NCI-H1694 treated with DMSO at 0.1 percent for 48 hours (cell line): ENCODE data around the gene GJD2.
A peak's percentile ranks its signal among the peaks of the same experiment; 100 is the strongest.

ENCODE experiments used
- DNase-seq: peaks from one replicate; lab custom pipeline; 2025; lab: John Stamatoyannopoulos, UW

Gene GJD2

GRCh38 chr15:34773013-34773412 is 18.2 kb upstream of the GJD2 start:
- peak; percentile 23 for DNase-seq

- DNase-seq = no peak
Observed at GRCh38 chr15:34772312-34772711, 17.5 kb upstream of the GJD2 start.

GRCh38 chr15:34769711-34770110 is 14.9 kb upstream of the GJD2 start:
- no peak for DNase-seq

- DNase-seq = no peak
Observed at GRCh38 chr15:34768530-34768929, 13.7 kb upstream of the GJD2 start.

GRCh38 chr15:34765741-34766140 is 10.9 kb upstream of the GJD2 start:
- no peak for DNase-seq

- DNase-seq = peak; percentile 4
Observed at GRCh38 chr15:34760909-34761308, 6.1 kb upstream of the GJD2 start.

- no peak for DNase-seq
Observed at GRCh38 chr15:34759992-34760391, 5.2 kb upstream of the GJD2 start.

GRCh38 chr15:34759347-34759746 is 4.5 kb upstream of the GJD2 start:
- DNase-seq = no peak

- DNase-seq = no peak
Observed at GRCh38 chr15:34757262-34757661, 2.5 kb upstream of the GJD2 start.

- no peak for DNase-seq
Observed at GRCh38 chr15:34755419-34755773, 598 bp upstream of the GJD2 start.

- DNase-seq = no peak
Observed at GRCh38 chr15:34754171-34754601, 612 bp downstream of the GJD2 start.

- no peak for DNase-seq
Observed at GRCh38 chr15:34753236-34753894, 1.4 kb downstream of the GJD2 start.

GRCh38 chr15:34749691-34750090 is 5.1 kb downstream of the GJD2 start:
- DNase-seq = no peak

GRCh38 chr15:34739346-34739745 is 15.5 kb downstream of the GJD2 start:
- DNase-seq = no peak

GRCh38 chr15:34738002-34738401 is 16.8 kb downstream of the GJD2 start:
- peak; percentile 27 for DNase-seq

GRCh38 chr15:34737477-34737876 is 17.3 kb downstream of the GJD2 start:
- DNase-seq = peak; percentile 35

GRCh38 chr15:34734303-34734702 is 20.5 kb downstream of the GJD2 start:
- no peak for DNase-seq

- no peak for DNase-seq
Observed at GRCh38 chr15:34733621-34734020, 21.2 kb downstream of the GJD2 start.

GRCh38 chr15:34732430-34732829 is 22.4 kb downstream of the GJD2 start:
- DNase-seq = no peak

- DNase-seq = no peak
Observed at GRCh38 chr15:34730701-34731100, 24.1 kb downstream of the GJD2 start.

- DNase-seq = no peak
Observed at GRCh38 chr15:34729886-34730285, 24.9 kb downstream of the GJD2 start.

GRCh38 chr15:34729056-34729455 is 25.7 kb downstream of the GJD2 start:
- DNase-seq = no peak

- no peak for DNase-seq
Observed at GRCh38 chr15:34726406-34727100, 28.2 kb downstream of the GJD2 start.

GRCh38 chr15:34725556-34725955 is 29.2 kb downstream of the GJD2 start:
- DNase-seq = no peak
